ENCODE measurements around the gene OTUD1.

- TF ChIP-seq CTCF (IDR thresholded peaks at IDR 0.05; ENCODE audit: insufficient read depth, low read depth, low read length) = no peak
- TF ChIP-seq EZH2 (IDR thresholded peaks at IDR 0.05; ENCODE audit: insufficient read depth, low read length) = no peak
Measured at GRCh38 chr10:23391821-23392220, 47.1 kb upstream of the OTUD1 start.
